Measurements from ENCODE around the gene NOS1AP.

The NOS1AP gene

DNA sequence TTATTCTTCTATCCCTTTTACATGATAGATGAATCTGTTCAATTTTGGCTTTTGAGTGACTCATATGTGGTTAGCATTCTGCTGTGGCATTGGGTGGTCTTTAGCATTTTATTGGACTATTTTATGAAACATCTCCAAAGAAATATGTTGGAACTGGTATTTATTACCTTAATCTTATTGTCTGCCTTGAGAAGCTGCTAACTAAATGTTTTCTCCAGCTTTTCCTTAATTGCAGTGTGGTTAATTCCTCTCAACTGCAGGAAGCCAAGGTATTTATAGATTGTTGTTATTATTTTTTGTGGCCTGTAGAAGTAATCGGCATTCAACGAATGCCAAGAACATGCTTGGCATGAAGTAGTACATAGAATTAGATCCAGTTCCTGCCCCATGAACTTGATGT is 64.1 kb downstream of the NOS1AP start:
- H3K36me3 Mint-ChIP-seq: no peaks in the 10 kb centered on the region
- peaks cover 45% of the 10 kb centered on the region for H3K27me3 Mint-ChIP-seq
- H3K27ac Mint-ChIP-seq: no peak overlapping the region
- no peak overlapping the region for H3K4me3 Mint-ChIP-seq
- H3K9me3 Mint-ChIP-seq: no peaks in the 10 kb centered on the region
- no peaks in the 10 kb centered on the region for H3K4me1 Mint-ChIP-seq
- ATAC-seq: no peak

GRCh38 chr1:162134646-162135045 is 65.2 kb downstream of the NOS1AP start:
- no peak for ATAC-seq
- Mint-ChIP-seq H3K36me3 (no peaks in the 10 kb centered on the region), H3K27me3 (peaks cover 34% of the 10 kb centered on the region)

GRCh38 chr1:162135271-162135775 is 65.8 kb downstream of the NOS1AP start:
- Mint-ChIP-seq H3K4me1 (no peaks in the 10 kb centered on the region), H3K36me3 (no peaks in the 10 kb centered on the region), H3K4me3 (no peak overlapping the region), H3K27ac (no peak overlapping the region), H3K9me3 (no peaks in the 10 kb centered on the region), H3K27me3 (peaks cover 34% of the 10 kb centered on the region)
- peak; percentile 22 for ATAC-seq

More at GRCh38 chr1:162134646-162135045, 65.2 kb downstream of the NOS1AP start:
- no peaks in the 10 kb centered on the region for H3K4me1 Mint-ChIP-seq
- H3K4me3 Mint-ChIP-seq: no peak overlapping the region
- no peaks in the 10 kb centered on the region for H3K9me3 Mint-ChIP-seq
- no peak overlapping the region for H3K27ac Mint-ChIP-seq

DNA sequence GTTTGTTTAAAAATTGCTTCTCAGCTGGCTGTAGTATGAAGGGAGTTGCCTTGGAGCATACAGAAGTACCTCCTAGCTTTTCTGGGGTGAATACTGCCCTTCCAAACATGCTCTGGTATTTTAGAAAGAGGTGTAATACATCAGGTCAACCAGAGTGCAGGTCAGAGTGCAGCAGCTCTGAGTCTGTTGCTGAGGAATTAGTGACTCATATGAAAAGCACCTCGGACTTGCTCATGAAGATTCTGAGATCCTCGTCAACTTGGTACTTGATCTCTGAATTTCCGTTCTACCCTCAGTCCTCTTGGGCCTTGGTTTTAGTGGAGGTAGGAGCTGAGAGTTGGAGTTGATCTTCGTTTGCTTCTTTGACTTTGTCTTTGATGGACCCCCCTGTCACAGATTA is 67.3 kb downstream of the NOS1AP start:
- H3K36me3 Mint-ChIP-seq: no peaks in the 10 kb centered on the region
- no peak for ATAC-seq
- no peak overlapping the region for H3K27ac Mint-ChIP-seq
- no peak overlapping the region for H3K4me3 Mint-ChIP-seq
- peaks cover 35% of the 10 kb centered on the region for H3K27me3 Mint-ChIP-seq
- H3K9me3 Mint-ChIP-seq: no peaks in the 10 kb centered on the region
- no peaks in the 10 kb centered on the region for H3K4me1 Mint-ChIP-seq

DNA sequence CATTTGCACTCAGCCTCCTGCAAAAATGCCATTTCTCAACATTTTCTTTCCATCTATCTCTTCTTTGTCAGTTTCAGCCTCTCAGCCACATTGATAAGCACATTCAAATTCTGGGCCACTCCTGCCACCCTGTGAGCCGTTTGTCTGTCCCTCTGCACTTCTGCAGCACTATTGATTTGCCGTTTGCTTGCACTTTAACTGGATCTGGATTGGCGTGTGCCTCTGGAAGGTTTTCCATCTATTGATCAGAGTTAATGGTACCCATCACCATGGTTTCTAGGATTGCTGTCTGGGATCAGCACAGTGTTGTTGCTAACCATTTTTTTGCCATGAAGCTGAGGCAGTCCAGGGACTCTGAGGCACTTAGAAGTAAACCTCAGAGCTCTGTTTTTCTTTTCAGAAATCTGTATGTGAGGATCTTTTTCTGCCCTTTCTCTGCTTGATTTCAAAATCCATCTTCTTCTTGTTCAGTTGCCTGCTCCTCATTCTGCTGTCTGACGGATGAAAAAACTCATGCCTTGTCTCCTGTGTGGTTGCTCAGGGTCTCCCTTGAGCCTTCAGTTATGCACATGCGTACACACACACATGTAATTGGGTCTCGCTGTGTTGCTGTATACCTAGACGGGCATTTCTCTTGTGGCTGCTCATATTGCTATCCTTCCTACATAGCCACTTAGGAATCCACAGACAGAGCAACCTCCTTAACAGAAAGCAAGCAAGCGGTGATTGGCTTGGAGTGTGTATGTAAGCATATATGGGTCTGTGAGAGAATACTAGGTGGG is 67.9 kb downstream of the NOS1AP start:
- Mint-ChIP-seq H3K4me3 (no peak overlapping the region), H3K27me3 (peaks cover 35% of the 10 kb centered on the region), H3K9me3 (no peaks in the 10 kb centered on the region)

GRCh38 chr1:162138112-162138511 is 68.6 kb downstream of the NOS1AP start:
- no peaks in the 10 kb centered on the region for H3K9me3 Mint-ChIP-seq
- no peak for ATAC-seq
- H3K27ac Mint-ChIP-seq: no peak overlapping the region
- H3K36me3 Mint-ChIP-seq: no peaks in the 10 kb centered on the region
- no peaks in the 10 kb centered on the region for H3K4me1 Mint-ChIP-seq
- H3K4me3 Mint-ChIP-seq: no peak overlapping the region
- H3K27me3 Mint-ChIP-seq: peaks cover 35% of the 10 kb centered on the region

More for the DNA sequence above, 67.9 kb downstream of the NOS1AP start:
- Mint-ChIP-seq H3K4me1 (no peaks in the 10 kb centered on the region), H3K36me3 (no peaks in the 10 kb centered on the region), H3K27ac (no peak overlapping the region)
- ATAC-seq: no peak

GRCh38 chr1:162138599-162139181 is 69.2 kb downstream of the NOS1AP start:
- no peaks in the 10 kb centered on the region for H3K4me1 Mint-ChIP-seq
- peaks cover 35% of the 10 kb centered on the region for H3K27me3 Mint-ChIP-seq
- no peak overlapping the region for H3K4me3 Mint-ChIP-seq
- no peak overlapping the region for H3K27ac Mint-ChIP-seq
- no peak for ATAC-seq
- H3K9me3 Mint-ChIP-seq: no peaks in the 10 kb centered on the region
- H3K36me3 Mint-ChIP-seq: no peaks in the 10 kb centered on the region

GRCh38 chr1:162139211-162139610 is 69.7 kb downstream of the NOS1AP start:
- Mint-ChIP-seq H3K27ac (no peak overlapping the region), H3K27me3 (peaks cover 34% of the 10 kb centered on the region), H3K9me3 (no peaks in the 10 kb centered on the region), H3K4me1 (no peaks in the 10 kb centered on the region), H3K4me3 (no peak overlapping the region), H3K36me3 (no peaks in the 10 kb centered on the region)
- no peak for ATAC-seq

DNA sequence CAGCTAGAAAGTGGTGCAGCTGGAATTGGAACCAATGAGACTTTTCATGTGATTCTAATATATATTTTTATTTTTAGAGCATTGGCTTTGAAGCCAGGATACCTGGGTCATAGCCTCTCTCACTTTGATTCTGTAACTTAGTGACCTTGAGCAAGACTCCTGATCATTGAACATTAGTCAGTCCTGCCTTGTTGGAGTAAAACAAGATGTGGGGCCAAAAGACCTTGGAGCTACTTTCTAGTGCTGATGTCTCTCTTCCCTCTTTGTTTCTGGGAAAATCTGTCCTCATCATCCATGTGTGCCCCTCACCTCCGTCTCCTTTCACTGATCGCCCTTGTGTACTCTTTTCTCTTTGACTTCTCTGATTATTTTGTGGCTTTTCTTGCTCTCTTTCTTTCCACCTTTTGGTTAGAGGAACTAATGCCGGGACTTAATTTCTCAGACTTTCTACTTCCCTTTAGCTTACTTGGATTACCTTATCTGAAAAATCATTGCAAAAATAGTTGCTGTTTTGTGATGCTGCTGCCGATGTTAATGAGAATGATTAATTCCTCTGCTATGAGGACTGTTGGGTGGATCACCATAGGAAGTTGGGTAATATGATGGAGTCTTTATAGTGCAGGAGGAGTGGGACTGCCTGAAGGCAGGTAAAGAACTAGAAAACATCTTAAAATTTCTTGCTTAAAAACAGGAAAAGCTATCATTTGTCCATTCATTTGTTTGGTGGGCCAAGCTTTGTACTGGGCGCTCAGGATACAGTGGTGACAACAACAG is 72.0 kb downstream of the NOS1AP start:
- Mint-ChIP-seq H3K27ac (no peak overlapping the region), H3K4me3 (no peak overlapping the region), H3K4me1 (no peaks in the 10 kb centered on the region), H3K9me3 (no peaks in the 10 kb centered on the region), H3K27me3 (peaks cover 21% of the 10 kb centered on the region), H3K36me3 (no peaks in the 10 kb centered on the region)
- ATAC-seq: no peak

GRCh38 chr1:162142968-162143367 is 73.5 kb downstream of the NOS1AP start:
- Mint-ChIP-seq H3K4me3 (no peak overlapping the region), H3K9me3 (no peaks in the 10 kb centered on the region), H3K27ac (no peak overlapping the region), H3K4me1 (no peaks in the 10 kb centered on the region), H3K36me3 (no peaks in the 10 kb centered on the region), H3K27me3 (peaks cover 21% of the 10 kb centered on the region)
- ATAC-seq: no peak

- Mint-ChIP-seq H3K4me1 (no peaks in the 10 kb centered on the region), H3K27ac (no peak overlapping the region), H3K4me3 (no peak overlapping the region), H3K36me3 (no peaks in the 10 kb centered on the region), H3K27me3 (peaks cover 21% of the 10 kb centered on the region), H3K9me3 (no peaks in the 10 kb centered on the region)
- ATAC-seq: no peak
Observed at GRCh38 chr1:162144268-162144667, 74.8 kb downstream of the NOS1AP start.

GRCh38 chr1:162144853-162145252 is 75.4 kb downstream of the NOS1AP start:
- Mint-ChIP-seq H3K27ac (no peak overlapping the region), H3K4me1 (no peaks in the 10 kb centered on the region), H3K4me3 (no peak overlapping the region), H3K9me3 (no peaks in the 10 kb centered on the region), H3K36me3 (no peaks in the 10 kb centered on the region), H3K27me3 (peaks cover 21% of the 10 kb centered on the region)
- ATAC-seq: no peak

GRCh38 chr1:162145280-162145965 is 75.9 kb downstream of the NOS1AP start:
- peak; percentile 6 for ATAC-seq
- no peak overlapping the region for H3K27ac Mint-ChIP-seq
- no peaks in the 10 kb centered on the region for H3K9me3 Mint-ChIP-seq
- H3K4me1 Mint-ChIP-seq: no peaks in the 10 kb centered on the region
- no peaks in the 10 kb centered on the region for H3K36me3 Mint-ChIP-seq
- no peak overlapping the region for H3K4me3 Mint-ChIP-seq
- H3K27me3 Mint-ChIP-seq: peaks cover 21% of the 10 kb centered on the region

DNA sequence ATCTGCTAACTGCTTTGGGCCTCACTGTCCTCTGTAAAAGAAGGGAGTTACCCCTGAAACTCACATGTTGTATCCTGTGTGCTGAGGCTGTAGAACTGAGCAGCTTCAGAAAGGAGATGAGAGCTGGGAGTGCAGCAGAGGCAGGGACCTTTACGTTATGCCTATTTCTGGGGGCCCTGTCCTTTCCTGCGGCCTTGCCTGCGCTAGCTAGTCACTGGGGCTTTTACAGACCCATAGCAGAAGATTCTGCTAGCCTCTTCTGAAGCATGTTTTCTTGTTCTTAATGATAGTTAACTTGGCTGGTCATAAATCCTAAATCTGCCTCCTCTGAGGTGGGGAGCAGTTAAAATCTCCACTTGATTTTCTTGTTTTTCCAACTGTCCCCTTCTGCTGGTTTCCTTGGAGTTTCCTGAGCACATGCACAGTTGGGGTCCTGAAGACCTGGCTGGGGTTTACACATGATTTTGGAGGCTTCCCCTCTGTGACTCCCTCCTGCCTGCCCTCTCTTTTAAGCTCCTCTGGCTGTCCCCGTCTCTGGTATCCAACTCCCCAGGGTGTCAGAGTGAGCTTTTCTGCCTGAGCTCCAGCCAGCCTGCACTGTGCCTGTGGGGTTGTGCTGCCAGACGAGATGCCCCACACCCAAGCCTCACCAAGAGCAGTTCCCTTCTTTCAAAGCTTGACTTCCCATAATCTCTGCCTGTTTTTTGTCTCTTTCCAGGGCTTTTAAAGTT is 76.6 kb downstream of the NOS1AP start:
- Mint-ChIP-seq H3K4me3 (no peak overlapping the region), H3K4me1 (no peaks in the 10 kb centered on the region), H3K36me3 (no peaks in the 10 kb centered on the region), H3K9me3 (no peaks in the 10 kb centered on the region), H3K27ac (no peak overlapping the region), H3K27me3 (peaks cover 27% of the 10 kb centered on the region)
- no peak for ATAC-seq

Data from stimulated activated memory B cell treated with anti-CD40 and anti-IgM and Interleukin-4, amounts not matched to agents 10 μg/mL and 1 μg/mL and 100 μg/mL, for 72 hours (primary cell).